Hematopoietic multipotent progenitor cell treated with erythropoietin and hydrocortisone succinate and interleukin-3 and kit ligand, for 8 days (in vitro differentiated cells): ENCODE data around the gene TERB1.
A peak's percentile ranks its signal among the peaks of the same experiment; 100 is the strongest.

ENCODE experiments used
- DNase-seq: peaks from one replicate; pipeline ENCODE4 v3.0.0-alpha.2; 2015

The TERB1 gene

DNA sequence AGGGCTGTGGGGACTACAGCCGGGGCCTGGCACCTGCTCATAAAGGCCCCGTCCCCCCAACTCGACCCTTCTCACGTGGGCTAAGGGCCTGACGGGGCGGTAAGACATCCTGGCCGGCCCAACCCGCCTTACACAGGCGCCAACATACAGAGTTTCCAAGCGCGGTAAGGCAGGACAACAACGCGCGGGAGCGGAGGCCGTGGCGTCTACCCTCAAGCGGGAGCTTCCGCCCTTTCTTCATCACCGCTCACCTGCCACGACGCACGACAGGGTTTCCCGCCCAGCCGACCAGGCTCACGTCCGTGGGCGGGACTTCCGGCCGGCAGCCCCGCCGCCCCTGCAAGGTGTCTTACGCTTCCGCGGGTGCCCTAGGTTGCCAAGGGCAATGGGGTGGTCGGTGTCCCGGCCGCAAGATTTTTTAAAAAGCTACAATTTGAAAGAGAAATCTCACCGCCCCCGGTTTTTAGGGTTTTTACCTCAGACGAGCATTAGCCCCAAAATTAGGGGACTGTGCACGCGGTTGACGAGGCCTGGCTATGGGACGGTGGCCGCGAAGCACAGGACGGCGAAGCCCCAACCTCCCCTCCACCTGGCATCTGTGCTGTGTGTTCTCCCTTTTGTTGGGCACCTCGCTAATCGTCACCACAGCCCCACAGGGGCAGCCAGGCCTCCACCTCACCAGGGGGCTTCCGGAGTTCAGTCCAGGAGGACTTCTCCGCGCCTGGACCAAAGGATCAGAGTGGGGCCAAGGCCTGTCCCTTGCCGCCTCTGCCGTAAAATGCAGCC is at the start of gene TERB1:
Gene TERB1 (minus strand): TSS at position 265 of the 786 bp plus-strand sequence. CDS start 4,786 bp downstream, outside the sequence.
- no peak for DNase-seq

DNA sequence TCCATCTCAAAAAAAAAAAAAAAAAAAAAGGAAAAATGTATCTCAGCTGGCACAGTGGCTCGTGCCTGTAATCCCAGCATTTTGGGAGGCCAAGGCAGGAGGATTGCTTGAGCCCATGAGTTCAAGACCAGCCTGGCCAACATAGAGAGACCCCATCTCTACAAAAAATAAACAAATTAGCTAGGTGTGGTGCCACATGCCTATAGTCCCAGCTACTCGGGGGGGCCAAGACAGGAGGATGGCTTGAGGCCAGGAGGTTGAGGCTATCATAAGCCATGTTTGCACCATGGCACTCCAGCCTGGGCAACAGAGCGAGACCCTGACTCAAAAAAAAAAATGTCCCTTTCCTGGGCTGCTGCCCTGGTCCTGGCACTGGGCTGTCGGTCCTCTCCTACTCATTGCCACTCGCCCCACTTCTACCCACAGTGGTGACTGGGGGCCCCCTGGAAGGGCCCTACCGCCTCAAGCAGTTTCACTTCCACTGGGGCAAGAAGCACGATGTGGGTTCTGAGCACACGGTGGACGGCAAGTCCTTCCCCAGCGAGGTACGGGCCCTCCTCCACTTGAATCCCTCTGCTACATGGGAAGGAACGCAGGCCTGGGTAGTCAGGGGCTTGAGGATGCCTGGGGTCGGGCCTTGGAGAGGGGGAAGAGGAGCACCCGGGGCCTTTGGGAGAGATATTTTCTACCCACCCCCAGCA is 48.9 kb upstream of the TERB1 start:
- DNase-seq: no peak

DNA sequence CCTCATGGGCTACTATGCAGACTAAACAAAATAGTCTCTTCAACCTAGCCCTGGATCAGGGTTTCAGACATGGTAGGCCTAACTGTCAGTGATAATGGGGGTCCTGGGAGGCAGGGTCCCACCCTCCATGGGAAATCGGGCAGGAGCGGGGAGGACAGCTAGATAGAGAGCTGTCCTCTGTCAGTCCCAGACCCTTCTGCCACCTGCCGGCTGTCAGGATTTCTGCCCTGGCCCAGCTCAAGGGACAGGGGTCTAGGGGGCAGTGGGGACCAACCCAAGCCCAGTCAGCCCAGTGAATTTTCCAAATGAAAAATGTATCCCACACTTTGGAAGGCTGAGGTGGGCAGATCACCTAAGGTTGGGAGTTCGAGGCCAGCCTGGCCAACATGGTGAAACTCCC is 48.2 kb upstream of the TERB1 start:
- no peak for DNase-seq

- no peak for DNase-seq
Observed at GRCh38 chr16:66849021-66849420, 47.6 kb upstream of the TERB1 start.

- no peak for DNase-seq
Observed at GRCh38 chr16:66848172-66848571, 46.8 kb upstream of the TERB1 start.

- DNase-seq: no peak
Observed at GRCh38 chr16:66847533-66848067, 46.2 kb upstream of the TERB1 start.

GRCh38 chr16:66846831-66847230 is 45.4 kb upstream of the TERB1 start:
- no peak for DNase-seq

GRCh38 chr16:66846266-66846665 is 44.9 kb upstream of the TERB1 start:
- DNase-seq: no peak

GRCh38 chr16:66845791-66846221 is 44.4 kb upstream of the TERB1 start:
- DNase-seq: no peak

DNA sequence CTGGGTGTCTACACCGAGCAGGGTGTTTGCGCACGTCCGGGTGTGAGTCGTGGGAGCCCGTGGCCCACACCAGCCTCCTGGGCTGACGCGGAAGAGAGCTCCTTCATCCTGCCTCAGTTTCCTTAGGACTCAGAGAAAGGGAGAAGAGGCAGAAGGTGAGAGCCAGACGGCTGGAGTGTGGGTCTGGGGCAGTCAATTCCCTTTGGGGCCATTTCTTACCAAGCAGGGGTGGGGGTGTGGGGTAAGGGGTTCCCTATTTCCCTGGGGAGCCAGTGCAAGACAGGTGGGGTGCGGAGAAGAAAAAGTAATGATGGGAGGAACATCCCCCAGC is 43.7 kb upstream of the TERB1 start:
- no peak for DNase-seq

DNA sequence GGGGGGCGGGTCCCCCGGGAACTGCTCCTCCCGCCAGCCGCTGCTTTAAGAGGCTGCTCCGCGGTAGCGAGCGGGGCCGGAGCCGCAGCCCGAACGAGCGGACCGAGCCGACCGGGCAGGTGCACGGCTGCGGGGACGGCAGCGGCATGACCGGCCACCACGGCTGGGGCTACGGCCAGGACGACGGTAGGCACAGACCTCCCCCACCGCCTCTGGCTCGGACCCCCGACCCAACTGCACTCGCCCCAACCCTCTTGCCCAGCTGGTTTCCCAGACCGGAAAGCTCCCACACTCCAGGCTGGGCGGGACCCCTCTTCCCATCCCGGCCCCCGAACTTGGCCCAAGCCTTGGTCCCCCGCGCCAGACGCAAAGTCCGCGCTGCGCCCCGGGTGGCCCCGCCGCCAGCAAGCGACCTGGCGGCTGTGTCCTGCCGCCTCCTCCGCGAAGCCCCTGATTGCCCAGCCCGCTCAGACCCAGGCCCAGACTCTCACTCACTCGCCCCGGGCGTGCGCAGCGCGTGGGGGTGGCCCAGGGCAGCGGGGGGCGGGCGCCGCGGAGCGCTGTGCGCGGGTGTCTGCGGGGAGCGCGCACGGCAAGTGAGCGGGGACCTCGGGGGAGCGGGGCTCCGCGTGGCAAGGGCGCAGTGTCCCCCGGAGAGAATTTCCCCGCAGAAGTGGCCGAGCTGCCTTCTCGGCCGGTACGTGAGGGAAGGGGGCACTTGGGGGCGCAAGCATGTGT is 43.1 kb upstream of the TERB1 start, which contains the start of gene CA7:
Gene CA7 (plus strand): TSS at position 73 of the 738 bp plus-strand sequence. CDS start 74 bp downstream, at position 147.
- DNase-seq: no peak

- no peak for DNase-seq
Observed at GRCh38 chr16:66844009-66844341, 42.6 kb upstream of the TERB1 start.

DNA sequence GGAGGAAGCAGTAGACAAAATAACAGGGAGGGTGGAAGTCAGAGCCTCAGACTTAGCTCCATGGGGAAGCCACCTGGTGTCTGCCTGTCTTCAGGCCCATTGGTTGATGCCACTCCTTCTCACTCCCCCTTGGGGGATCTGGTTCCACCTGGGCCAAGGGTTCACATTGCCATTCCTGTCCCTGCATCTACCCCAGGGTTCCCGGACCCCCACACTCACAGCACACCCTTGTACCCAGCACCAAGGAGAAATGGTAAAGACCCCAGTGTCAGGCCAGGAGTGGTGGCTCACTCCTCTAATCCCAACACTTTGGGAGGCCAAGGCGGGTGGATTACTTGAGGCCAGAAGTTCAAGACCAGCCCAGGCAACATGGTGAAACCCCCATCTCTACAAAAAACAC is 41.8 kb upstream of the TERB1 start:
- DNase-seq: no peak

DNA sequence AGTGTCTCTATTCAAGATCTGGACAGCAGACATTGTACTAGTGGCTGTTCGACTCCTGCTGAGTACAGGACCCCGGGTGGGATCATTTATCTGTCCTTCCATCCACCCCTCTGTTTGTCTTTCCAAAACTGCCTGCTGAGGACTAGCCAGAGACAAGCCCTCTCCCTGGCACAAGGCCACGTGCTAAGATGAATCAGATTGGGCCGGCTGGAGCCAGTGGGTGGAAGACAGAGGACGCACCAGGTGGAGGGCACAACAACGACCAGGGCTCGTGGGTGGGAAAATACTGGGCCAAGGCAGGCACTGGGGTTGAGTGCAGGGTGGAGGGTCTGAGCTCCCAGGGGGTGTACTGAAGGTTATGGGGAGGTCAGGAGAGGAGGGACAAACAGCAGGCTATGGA is 41.4 kb upstream of the TERB1 start:
- DNase-seq: peak; percentile 67

GRCh38 chr16:66841366-66841765 is 40.0 kb upstream of the TERB1 start:
- DNase-seq: no peak

- DNase-seq: no peak
Observed at GRCh38 chr16:66840883-66841282, 39.5 kb upstream of the TERB1 start.

- no peak for DNase-seq
Observed at GRCh38 chr16:66834746-66835145, 33.4 kb upstream of the TERB1 start.

- no peak for DNase-seq
Observed at GRCh38 chr16:66832661-66833305, 31.4 kb upstream of the TERB1 start.

GRCh38 chr16:66832190-66832589 is 30.8 kb upstream of the TERB1 start:
- DNase-seq: no peak

DNA sequence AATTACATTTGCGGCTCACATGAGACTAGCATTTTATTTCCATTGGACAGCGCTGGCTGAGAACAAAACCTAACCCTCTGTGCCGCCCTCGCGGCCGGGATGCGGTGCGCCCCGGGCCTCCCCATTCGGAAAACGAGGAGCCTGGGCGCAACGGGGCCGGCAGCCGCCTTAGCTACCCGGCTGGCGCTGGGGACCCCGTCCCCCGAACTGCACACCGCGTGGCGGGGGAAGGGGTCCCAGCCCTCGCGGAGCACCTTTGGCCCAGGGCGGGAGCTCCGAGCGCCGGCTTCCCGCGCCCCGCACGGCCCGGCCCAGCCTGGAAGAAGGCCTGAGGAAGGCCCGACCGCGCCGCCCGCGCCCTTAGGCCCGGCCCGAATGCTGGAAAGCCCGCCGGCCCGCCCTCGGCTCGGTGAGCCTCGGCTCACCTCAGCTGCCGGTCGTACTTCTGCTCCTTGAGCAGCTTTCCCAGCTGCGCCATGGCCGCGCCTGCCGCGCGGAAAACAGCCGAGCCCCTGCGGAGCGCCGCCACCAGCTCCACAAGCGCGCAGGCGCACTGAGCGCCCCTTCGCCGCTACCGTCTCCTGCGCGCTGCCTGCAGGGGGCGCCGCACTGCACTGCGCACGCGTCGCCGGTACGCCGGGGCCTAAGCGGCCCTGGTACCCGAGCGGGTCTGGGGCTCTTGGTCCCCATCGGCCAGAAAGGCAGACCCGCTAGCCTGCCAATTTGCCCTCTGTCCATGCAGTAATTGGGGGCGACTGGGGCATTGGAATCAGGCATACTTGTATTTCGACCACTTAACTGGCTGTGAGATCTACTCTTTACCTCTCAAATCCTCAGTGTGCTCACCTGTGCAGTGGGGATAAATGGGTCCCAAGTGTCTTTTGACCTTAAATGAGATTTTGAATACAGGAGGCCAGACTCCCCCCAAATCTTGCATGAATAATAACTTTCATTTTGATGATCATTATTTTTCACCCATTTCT is 29.3 kb upstream of the TERB1 start, which contains the start of gene NAE1:
Gene NAE1 (minus strand): TSS at position 555 of the 983 bp plus-strand sequence. CDS start 77 bp downstream, at position 478.
- peak; percentile 88 for DNase-seq

DNA sequence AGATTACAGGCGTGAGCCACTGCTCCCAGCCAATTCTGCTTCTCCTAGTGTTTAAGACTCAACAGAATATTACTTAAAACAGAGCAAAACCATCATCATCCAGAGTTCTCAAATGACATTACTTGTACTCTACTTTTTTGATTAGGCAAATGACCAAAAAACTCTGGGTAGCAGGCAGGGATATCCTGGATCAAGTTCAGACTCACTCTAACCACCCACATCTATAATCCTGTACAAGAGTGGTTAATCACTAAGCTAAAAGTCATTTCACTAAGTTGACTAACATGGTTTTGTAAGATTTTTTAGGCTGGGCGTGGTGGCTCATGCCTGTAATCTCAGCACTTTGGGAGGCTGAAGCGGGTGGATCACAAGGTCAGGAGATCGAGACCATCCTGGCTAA is 22.6 kb upstream of the TERB1 start:
- no peak for DNase-seq

- no peak for DNase-seq
Observed at GRCh38 chr16:66814734-66815133, 13.3 kb upstream of the TERB1 start.
